OCI-M2 (cell line): Measurements from ENCODE around the gene CDH1.
A peak's percentile ranks its signal among the peaks of the same experiment; 100 is the strongest.

Source experiments
- DNase-seq: peaks from one replicate; lab custom pipeline; 2025; ENCODE audit not compliant: unreplicated experiment; lab: John Stamatoyannopoulos, UW

CDH1 gene

DNA sequence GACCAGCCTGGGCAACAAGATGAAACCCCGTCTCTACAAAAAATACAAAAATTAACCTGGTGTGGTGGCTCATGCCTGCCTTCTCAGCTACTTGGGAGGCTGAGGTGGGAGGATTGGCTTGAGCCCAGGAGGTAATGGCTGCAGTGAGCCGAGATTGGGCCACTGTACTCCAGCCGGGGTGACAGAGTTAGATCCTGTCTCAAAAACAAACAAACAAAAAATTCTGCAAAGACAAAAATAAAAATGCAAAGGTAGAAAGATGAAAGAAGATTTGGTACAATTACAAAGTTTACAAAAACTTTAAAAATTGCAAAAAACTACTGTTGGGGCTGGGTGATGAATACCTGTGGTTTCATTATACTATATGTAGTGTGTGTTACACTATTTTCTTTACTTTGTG, 5.5 kb upstream of the CDH1 start:
- no peak for DNase-seq

DNA sequence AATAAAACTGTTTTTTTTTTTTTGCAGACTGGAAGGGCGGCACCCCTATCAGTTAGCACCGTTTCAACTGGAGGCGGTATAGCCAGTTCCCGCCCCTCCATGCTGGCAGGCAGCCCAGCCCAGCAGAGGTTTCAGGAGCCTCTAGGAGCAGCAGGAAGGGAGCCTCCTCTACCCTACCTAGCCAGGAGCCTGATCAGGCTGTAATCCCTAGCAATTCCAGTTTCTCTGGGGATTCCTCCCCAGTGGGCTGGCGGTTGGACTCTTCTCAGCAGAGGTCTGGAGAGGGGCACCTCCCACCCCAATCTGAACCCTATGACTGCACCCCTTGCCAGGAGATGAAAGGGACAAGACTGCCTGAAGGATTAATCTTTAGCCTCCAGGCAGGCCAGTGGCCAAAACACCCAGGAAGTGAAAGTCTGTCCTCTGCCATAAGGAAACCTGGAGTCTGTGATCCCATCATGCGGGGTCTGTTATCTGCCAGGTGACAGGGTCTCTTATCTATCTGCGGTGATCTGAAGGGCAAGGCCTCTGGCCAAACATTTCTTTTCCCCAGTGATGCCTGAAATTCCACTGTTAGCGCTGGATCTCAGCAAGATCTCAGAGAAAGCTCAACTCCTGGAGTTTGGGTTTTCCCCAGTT, 4.9 kb upstream of the CDH1 start:
- DNase-seq: peak; percentile 28

DNA sequence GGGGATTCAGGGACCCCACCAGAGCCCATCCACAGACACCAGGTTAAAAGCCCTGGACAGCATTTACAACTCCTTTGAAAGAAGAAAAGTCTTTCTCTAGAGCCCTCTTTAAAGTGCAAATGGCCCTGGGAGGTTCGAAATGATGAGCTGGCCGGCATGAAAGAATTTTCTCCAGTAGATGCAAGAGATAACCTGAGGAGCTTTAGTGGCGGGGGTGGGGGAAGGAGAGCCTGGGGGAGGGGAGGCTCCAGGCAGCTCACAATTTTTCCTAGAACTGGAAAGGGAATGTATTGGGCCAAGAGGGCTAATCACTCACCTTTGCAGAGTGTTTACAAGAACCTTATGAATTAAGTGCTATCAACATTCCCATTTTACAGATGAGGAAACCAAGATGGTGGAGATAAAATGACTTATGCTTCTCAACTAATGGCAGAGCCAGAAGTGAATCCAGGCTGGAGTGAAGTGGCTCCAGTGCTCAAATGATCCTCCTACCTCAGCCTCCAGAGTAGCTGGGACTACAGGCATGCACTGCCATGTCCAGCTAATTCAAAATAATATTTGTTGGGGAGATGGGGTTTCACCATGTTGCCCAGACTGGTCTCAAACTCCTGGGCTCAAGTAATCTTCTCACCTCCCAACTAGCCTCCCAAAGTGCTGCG, 4.2 kb upstream of the CDH1 start:
- DNase-seq: no peak

DNA sequence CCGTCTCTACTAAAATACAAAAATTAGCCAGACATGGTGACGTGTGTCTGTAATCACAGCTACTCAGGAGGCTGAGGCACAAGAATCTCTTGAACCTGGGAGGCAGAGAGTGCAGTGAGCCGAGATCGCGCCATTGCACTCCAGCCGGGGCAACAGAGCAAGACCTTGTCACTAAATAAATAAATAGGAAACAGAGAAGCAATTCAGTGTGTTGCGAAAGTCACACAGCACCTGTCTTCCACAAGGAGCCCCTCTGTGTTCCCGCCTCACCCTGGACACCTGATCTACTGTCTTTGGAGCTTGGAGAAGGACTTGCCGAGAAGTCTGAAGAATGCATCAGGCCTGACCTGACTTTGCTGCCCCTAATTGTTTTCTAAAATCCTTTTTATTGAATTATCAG, 3.5 kb upstream of the CDH1 start:
- no peak for DNase-seq

DNA sequence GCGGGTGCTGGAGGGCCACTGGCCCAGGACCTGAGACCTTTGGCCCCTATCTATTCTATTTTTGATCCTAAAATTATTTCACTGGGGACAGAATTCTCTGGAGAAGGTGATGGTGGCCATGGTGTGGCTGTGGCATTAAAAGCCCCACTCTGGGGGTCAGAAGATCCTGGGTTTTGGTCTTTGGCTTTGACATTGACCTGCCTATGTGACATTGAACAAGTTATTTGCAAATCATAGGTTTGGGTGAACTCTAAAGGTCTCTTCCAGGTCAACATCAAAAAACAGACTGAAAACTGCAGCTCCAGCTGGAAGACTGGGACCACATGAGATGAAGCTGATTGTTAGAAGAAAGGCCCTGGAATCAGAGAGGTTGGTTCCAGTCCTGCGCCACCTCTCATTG, 2.3 kb upstream of the CDH1 start:
- no peak for DNase-seq

DNA sequence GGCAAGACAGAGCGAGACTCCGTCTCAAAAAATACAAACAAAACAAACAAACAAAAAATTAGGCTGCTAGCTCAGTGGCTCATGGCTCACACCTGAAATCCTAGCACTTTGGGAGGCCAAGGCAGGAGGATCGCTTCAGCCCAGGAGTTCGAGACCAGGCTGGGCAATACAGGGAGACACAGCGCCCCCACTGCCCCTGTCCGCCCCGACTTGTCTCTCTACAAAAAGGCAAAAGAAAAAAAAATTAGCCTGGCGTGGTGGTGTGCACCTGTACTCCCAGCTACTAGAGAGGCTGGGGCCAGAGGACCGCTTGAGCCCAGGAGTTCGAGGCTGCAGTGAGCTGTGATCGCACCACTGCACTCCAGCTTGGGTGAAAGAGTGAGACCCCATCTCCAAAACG, 531 bp upstream of the CDH1 start:
- no peak for DNase-seq

DNA sequence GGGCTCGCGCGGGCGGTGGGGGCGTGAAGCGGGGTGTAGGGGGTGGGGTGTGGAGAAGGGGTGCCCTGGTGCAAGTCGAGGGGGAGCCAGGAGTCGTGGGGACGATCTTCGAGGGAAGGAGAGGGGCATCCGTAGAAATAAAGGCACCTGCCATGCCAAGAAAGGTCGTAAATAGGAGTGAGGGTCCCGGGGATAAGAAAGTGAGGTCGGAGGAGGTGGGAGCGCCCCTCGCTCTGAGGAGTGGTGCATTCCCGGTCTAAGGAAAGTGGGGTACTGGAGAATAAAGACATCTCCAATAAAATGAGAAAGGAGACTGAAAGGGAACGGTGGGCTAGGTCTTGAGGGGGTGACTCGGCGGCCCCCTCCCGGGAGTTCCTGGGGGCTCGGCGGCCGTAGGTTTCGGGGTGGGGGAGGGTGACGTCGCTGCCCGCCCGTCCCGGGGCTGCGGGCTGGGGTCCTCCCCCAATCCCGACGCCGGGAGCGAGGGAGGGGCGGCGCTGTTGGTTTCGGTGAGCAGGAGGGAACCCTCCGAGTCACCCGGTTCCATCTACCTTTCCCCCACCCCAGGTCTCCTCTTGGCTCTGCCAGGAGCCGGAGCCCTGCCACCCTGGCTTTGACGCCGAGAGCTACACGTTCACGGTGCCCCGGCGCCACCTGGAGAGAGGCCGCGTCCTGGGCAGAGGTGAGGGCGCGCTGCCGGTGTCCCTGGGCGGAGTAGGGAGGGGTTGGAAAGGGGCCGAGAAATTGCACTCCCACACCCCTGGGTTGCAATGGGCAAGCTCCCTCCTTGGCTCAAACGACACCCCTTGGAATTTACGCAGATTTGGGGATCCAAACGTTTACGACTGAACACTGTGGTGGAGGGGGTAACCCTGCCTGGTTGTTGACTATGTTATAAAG, 888 bp downstream of the CDH1 start:
- DNase-seq: no peak

DNA sequence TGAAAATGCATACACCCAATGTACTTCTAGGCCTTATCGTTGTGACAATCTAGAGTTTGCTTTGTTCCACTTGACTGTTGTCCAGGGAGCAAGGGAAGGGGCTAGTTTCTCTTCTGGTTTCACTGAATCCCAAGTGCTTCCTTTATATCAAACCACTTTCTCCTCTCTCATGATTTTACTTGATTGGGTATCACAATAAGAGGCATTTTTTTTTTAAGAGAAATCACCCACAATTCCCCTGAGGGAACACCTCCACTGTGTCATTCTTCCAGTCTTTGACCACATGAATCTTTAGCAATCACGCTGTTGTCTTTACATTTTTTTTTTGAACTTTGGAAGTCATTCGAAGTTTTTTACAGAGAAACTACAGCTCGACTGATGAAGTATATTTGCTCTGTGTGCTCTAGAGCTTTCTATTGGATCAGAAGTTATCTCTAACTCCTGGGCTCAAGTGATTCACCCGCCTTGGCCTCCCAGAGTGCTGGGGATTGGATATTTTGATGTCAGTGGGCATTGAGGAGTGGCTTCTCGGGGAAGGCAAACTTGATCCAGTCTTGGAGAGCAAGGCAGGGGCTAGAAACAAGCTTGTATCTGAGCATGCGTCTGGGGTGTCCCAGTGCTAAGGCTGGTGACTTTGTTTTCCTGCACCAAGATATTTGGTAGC, 3.0 kb downstream of the CDH1 start:
- DNase-seq: no peak

DNA sequence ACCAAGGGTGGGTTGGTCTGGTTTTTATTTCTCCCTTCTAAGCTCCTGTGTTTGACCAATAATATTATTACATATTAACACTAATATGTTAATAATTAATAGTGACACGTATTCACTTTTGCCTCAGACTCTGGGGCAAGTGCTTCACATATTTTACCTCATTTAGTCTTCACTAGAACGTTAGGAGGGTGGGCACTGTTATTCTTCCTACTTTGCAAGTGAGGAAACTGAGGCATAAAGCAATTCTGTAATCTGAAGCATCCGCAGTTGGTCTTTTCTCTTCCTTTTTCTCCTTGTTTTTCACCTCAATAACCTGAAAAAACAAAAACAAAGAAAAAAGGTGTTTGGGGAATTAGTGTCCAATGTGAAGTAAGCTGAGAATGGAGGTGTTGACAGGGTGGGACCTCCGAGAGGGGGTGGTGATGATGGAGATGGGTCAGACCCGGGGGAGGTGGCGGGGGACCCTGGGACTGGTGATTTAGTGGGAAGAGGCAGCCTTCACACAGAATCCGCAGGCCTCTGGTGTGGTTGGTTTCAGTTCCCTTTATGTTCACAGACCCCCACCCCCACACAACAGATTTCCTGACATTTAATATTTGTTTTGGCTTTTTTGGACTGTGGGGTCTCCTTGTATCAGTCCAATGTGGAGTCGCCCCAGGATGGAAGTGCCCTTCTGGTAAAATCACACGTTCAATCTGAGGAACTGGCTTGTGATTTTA, 3.7 kb downstream of the CDH1 start:
- DNase-seq: no peak

DNA sequence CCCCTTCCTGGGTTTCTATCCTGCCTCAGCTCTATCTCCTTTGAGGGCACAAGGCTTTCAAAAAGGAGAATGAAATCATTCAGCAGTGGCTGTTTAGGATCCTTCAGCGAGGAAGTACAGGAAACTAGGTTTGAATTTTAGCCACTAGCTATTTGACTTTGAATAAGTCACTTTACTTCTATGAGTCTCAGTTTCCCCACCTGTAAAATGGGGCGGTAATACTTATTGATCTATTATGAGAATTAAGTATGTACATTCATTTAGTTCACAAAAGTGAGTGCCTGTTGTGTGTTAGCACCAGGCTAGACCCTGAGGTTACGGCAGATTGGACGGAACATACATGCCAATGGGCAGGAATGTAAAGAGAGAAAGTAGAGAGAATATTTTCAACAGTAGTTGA, 6.6 kb downstream of the CDH1 start:
- no peak for DNase-seq

DNA sequence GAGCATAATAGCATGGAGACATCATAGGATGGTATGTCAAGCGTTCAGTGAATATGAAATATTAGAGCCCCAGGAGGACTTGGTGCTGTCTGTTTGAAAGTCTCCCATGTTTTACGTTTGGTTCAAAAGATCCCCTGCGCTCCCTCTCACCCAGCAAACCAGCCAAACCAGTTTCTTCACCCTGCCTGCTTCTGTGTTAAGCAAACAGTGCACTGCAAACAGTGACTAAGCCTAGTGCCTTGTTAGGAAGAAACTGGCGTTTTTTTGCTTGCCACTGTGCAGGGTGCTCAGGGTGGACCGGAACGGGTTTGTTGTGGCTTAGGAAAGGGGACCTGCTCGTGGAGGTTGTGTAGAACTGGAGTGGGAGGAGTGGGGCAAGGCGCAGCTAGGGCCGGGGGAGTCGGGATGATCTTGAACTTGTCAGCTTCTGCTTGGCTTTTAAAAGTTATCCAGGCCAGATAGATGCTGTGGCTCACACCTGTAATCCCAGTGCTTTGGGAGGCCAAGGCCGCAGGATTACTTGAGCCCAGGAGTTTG, 7.7 kb downstream of the CDH1 start:
- DNase-seq: no peak

DNA sequence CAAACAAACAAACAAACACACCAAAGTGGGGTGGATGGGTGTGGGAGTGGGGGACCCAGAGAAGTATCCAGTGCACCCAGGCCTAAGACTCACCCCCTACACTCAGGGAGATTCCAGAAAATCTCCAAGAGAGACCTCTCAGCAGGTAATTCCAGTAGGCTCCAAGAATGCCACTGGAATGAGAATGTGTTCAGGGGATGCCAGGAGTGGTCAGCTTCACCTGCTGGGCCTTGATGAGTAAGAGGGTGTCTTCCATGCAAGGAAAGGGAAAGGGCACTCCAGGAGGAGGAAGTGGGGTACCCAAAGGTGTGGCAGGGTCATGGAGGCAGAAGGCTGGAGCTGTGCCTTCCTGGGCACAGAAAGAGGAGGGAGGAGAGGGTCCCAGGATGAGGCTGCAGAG, 9.9 kb downstream of the CDH1 start:
- no peak for DNase-seq

DNA sequence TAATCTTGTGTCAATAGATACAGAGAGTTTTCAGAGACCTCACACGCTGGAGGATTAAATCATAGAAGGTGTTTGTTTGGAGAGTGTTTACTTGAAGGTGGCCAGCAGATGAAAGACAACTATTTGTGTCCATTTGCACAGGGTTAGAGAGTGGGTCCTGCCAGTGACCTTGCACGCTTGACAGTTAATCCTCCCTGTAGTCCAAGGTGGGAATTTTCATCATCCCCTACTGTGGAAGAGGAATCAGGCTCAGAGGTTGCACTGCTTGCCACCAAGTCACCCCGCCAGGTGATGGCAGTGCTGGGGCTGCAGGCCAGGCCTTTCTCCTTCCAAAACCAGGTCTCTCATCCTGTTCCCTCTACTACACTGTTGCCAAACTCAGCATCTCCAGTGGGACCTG, 12.3 kb downstream of the CDH1 start:
- no peak for DNase-seq

DNA sequence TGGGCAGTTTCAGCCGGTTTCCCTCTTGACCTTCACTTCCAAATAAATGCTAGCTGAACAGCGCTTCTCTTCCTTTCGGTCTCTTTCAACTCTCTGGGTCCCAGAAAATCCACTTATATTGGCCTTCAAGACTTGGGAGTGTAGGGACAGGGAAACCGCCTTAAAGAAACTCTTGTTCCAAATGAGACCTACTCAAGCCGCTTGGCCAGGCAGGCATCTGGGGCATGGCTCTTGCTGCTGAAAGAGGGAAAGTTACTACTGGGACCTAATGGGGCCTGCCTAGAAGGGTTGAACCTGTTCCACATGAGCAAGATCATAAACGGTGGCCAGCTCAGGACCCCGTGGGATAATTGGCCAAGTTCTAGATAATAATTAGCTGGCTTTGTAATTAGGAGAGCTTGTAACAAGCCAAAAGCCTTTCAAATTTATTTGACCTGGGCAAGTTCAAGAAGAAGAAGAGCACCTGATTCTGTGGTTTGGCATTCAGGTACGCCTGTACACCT, 13.2 kb downstream of the CDH1 start:
- no peak for DNase-seq

DNA sequence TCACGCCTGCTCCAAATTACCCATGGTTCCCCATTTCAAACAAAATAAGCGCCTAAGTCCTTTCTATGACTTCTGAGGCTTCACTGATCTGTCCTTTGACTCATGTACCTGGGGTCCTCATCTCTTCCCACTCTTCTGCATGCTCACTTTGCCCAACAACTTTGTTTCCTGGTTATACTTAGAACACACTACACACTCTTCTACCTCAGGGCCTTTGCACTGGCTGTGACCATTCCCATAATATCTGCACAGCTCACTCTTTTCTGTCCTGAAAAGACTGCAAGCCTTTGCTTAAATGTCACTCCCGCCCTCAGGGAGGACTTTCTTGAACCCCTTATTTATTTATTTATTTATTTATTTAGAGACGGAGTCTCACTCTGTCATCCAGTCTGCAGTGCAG, 14.1 kb downstream of the CDH1 start:
- DNase-seq: no peak

DNA sequence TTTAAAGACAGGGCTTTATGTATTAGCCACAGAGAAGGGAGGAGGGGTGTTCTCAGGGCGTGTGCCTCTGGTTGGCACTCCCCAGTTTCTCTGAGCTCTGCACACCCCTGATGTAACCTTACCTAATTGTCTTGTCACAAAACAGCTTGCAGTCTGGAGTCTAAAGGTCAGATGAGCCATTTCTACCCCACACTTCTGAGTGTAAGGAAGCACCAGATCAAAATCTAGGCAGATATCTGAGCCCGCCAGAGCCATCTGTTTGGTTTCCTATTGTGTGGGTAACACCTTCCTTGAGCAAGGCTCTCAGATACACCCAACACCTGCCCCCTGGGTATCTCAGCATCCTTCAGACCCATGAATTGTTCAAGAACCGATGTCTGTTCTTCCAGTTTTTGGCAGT, 15.5 kb downstream of the CDH1 start:
- DNase-seq: no peak

DNA sequence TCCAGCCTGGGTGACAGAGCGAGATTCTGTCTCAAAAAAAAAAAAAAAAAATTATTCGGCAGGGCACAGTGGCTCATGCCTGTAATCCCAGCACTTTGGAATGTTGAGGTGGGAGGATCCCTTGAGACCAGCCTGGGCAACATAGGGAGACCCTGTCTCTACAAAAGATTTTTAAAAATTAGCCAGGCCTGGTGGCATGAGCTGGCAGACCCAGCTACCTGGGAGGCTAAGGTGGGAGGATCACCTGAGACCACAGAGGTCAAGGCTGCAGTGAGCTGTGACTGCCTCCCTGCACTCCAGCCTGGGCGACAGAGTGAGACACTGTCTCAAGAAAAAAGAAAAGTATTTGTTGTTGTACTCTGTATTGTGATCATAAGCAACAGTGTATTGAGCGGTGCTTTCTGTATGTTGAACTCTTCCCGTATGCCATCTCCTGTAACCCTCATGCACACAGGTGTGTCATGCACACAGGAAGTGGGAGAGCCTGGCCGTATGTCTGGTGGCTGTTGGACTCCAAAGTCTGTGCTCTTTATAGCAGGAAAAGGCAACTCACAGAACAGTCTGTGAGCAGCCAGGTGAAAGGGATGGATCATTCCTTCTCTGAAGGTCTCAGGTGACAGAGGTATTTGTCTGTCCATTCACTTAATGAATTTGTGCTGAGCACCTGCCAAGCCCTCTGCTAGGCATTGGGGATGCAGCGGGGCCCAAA, 17.1 kb downstream of the CDH1 start:
- no peak for DNase-seq

DNA sequence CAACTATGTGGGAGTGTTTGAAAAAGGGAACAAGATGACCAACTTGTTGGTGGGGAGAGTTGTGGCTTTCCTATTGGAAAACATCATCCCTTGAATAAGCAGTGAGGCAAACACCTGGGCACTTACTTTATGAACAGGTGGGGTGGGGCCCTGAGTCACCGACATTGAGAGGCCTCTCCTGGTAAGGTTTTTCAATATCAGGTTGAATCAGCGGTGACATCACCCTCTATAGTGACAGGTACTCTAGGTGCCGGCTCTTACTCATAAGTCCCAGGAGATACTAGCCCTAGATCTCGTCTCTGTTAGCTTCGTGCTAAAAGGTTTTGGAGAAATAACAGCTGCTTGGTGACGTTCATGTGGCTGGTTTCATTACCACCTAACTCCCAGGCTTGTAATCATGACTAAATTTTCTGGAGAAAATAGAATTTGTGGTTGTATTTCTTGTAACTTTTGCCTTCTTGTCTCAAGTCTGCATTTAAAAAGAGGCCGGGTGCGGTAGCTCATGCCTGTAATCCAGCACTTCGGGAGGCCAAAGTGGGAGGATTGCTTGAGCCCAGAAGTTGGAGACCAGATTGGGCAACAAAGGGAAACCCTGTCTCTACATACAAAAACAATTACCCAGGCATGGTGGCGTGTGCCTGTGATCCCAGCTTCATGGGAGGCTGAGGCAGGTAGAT, 19.3 kb downstream of the CDH1 start:
- no peak for DNase-seq

DNA sequence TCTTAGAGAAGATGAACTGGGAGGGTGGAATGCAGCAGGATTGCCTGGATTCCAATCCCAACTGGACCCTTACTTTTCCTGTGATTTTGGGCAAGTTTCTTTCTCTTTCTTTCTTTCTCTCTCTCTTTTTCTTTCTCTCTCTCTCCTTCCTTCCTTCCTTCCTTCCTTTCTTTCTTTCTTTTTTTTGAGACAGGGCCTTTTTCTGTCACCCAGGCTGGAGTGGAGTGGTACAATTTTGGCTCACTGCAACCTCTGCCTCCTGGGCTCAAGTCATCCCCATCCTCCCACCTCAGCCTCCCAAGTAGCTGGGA, 20.5 kb downstream of the CDH1 start:
- no peak for DNase-seq

DNA sequence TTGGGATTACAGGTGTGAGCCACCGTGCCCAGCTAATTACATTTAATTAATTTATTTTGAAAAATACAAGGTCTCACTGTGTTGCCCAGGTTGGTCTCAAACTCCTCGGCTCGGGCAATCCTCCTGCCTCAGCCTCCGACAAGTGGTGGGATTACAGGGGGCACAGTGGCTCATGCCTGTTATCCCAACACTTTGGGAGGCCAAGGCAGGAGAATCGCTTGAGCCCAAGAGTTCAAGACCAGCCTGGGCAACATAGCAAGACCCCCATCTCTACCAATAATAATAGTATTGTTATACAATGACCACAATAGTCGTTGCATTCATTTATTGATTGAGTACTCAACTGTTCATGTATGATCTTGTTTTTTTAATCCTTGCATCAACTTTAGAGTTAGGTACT, 22.0 kb downstream of the CDH1 start:
- no peak for DNase-seq
